ENCODE results near the gene ATP8B2. TPM values are rescaled to one million over a fixed set of nuclear protein-coding genes. Genes with fewer than 3 reads are reported as not detected.
"Not testable (repeated sequence)": the region's sequence is repeated elsewhere in the genome, so short reads cannot be mapped to it uniquely, and the experiment has no call there.

ATP8B2 gene
- polyA plus RNA-seq, 1 experiment, result 73.3 TPM

DNA sequence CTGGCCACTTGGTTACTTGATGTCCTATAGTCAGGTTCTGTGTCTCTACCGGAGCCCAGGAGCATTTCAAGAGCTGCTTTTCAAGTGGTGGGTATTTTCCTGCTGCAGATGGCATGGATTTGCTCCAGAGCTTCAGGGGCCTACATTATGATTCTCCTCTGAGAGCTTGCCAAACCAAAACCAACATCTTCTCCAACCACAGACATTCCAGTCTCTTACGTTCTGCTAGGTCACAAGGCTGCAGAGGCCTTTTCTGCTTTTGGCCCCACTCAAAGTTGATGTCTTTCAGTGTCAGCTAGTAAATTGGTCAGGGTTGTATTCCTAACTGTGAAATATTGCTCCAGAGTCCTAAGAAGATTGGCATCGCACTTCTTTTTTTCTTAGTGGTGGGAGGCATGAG lies 19.2 kb upstream of the ATP8B2 start:
- ChIA-PET POLR2A (no interaction called here), CTCF (interaction anchor here (1.0 to 1.5 kb wide), 4 partner anchors 10 to 29 kb away, joined by 3 to 8 read pairs (median 4); no protein-coding TSS in a partner anchor)
- DNase-seq (ENCODE audit: low read depth), result no peak
- Histone ChIP-seq H3K36me3 (ENCODE audit: control insufficient read depth, insufficient read depth, low read length) (no peaks in the 10 kb centered on the region), H3K4me3 (ENCODE audit: low read depth, low read length) (no peak overlapping the region), H3K27me3 (ENCODE audit: control insufficient read depth, insufficient read depth, low read length) (no peaks in the 10 kb centered on the region)
- TF ChIP-seq, protein P1, sequence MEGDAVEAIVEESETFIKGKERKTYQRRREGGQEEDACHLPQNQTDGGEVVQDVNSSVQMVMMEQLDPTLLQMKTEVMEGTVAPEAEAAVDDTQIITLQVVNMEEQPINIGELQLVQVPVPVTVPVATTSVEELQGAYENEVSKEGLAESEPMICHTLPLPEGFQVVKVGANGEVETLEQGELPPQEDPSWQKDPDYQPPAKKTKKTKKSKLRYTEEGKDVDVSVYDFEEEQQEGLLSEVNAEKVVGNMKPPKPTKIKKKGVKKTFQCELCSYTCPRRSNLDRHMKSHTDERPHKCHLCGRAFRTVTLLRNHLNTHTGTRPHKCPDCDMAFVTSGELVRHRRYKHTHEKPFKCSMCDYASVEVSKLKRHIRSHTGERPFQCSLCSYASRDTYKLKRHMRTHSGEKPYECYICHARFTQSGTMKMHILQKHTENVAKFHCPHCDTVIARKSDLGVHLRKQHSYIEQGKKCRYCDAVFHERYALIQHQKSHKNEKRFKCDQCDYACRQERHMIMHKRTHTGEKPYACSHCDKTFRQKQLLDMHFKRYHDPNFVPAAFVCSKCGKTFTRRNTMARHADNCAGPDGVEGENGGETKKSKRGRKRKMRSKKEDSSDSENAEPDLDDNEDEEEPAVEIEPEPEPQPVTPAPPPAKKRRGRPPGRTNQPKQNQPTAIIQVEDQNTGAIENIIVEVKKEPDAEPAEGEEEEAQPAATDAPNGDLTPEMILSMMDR (IDR thresholded peaks at IDR 0.05; ENCODE audit: insufficient read depth, low read depth, low read length), result no peak

DNA sequence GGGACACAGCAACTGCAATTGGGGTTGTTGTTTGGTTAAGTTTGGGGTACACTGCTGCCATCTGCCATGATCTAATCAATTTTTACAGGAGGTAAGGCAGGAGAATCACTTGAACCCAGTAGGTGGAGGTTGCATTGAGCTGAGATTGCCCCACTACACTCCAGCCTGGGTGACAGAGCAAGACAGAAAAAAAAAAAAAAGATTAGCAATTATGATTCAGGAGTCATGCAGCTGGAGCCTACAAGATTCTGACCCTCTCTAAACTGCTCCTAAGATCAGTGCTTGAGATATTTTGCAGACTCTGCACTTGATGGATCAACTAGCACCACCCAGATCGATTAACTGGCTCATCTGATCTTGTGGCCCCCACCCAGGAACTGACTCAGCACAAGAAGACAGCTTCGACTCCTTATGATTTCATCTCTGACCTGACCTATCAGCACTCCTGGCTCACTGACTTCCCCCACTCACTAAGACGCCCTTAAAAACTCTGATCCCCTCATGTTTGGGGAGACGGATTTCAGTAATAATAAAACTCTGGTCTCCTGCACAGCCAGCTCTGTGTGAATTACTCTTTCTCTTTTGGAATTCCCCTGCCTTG lies 17.6 kb upstream of the ATP8B2 start:
- CTCF ChIA-PET, result interaction anchor here (1.3 kb wide), 1 partner anchor 16 kb away, joined by 6 read pairs; no protein-coding TSS in a partner anchor
- DNase-seq (ENCODE audit: low read depth); POLR2A ChIA-PET; H3K27me3 ChIP-seq (ENCODE audit: control insufficient read depth, insufficient read depth, low read length); H3K4me3 ChIP-seq (ENCODE audit: low read depth, low read length); H3K36me3 ChIP-seq (ENCODE audit: control insufficient read depth, insufficient read depth, low read length): not testable (repeated sequence)

DNA sequence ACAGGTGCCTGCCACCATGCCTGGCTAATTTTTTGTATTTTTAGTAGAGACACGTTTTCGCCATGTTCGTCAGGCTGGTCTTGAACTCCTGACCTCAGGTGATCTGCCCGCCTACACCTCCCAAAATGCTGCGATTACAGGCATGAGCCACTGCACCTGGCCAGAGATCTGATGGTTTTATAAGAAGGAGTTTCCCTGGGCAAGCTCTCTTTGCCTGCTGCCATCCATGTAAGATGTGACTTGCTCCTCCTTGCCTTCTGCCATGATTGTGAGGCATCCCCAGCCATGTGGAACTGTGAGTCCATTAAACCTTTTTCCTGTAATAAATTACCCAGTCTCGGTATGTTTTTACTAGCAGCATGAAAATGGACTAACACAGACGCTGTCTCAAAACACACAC lies 16.2 kb upstream of the ATP8B2 start:
- DNase-seq (ENCODE audit: low read depth); H3K27me3 ChIP-seq (ENCODE audit: control insufficient read depth, insufficient read depth, low read length); H3K4me3 ChIP-seq (ENCODE audit: low read depth, low read length); H3K36me3 ChIP-seq (ENCODE audit: control insufficient read depth, insufficient read depth, low read length); POLR2A ChIA-PET: not testable (repeated sequence)
- CTCF ChIA-PET, result interaction anchor here (1.3 kb wide), 1 partner anchor 15 kb away, joined by 6 read pairs; no protein-coding TSS in a partner anchor

DNA sequence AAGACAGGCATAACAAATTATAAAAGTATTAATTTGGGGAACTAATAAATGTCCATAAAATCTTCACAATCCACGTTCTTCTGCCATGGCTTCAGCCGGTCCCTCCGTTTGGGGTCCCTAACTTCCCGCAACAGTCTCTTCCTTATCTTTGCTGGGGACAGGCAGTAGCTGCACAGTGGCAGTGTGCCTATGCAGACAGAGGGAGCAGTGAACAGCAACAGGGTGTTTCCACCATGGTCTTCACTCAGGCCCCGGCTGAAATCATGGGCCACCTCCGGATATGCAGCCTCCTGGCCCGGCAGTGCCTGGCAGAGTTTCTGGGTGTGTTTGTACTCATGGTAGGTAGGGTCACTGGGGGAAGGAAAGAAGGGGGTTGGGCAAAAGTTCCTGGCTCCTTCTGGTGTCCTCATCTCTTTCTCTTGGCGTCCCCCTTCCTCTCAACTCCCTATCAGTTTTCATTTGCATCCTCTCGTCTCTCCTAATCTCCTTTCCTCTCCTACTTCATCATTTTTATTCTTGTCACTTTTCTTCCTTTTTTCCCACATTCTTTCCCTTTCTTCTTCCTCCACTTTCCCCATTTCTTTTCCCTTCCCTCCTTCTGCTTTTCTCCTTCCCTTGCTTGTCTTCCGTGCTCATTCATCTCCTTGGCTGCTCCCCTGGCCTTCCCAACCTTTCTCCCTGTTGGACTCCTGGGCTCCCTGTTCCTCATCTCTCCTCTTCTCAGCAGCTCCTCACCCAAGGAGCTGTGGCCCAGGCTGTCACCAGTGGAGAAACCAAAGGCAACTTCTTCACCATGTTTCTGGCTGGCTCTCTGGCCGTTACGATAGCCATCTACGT lies 12.9 kb upstream of the ATP8B2 start:
- H3K36me3 ChIP-seq (ENCODE audit: control insufficient read depth, insufficient read depth, low read length); H3K4me3 ChIP-seq (ENCODE audit: low read depth, low read length); DNase-seq (ENCODE audit: low read depth); POLR2A ChIA-PET; H3K27me3 ChIP-seq (ENCODE audit: control insufficient read depth, insufficient read depth, low read length): not testable (repeated sequence)
- CTCF ChIA-PET, result interaction anchor here (1.0 kb wide), 1 partner anchor 11 kb away, joined by 3 read pairs; no protein-coding TSS in a partner anchor

DNA sequence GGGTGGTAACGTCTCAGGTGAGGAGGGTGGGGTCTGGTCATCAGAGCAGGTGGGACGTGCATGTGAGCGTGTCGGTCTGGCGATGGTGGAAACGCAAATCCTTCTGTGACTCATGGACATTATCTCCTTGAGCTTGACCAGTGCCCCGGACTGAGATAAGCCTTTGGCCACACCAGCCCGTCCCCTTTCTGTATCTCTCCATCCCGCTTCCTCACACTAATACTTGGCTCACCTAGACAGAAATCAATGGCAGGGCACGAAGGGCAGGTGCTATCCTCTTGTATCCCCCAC lies 12.3 kb upstream of the ATP8B2 start:
- no peak for DNase-seq (ENCODE audit: low read depth)
- Histone ChIP-seq H3K27me3 (ENCODE audit: control insufficient read depth, insufficient read depth, low read length) (no peaks in the 10 kb centered on the region), H3K36me3 (ENCODE audit: control insufficient read depth, insufficient read depth, low read length) (no peaks in the 10 kb centered on the region), H3K4me3 (ENCODE audit: low read depth, low read length) (no peak overlapping the region)
- CTCF ChIA-PET, result interaction anchor here (3.4 kb wide), 1 partner anchor 12 kb away, joined by 18 read pairs; the partner anchor contains the start of gene ATP8B2
- POLR2A ChIA-PET, result no interaction called here
- TF ChIP-seq, protein P1 (IDR thresholded peaks at IDR 0.05; ENCODE audit: insufficient read depth, low read depth, low read length), result no peak

DNA sequence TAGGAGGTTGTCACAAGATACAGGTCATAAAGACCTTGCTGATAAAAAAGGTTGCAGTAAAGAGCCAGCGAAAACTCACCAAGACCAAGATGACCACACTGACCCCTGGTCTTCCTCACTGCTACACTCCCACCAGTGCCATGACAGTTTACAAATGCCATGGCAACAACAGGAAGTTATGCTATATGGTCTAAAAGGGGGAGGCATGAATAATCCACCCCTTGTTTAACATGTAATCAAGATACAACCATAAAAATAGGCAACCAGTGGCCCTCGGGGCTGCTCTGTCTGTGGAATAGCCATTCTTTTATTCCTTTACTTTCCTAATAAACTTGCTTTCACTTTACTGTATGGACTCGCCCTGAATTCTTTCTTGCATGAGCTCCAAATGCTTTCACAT lies 11.1 kb upstream of the ATP8B2 start:
- POLR2A ChIA-PET; DNase-seq (ENCODE audit: low read depth); H3K36me3 ChIP-seq (ENCODE audit: control insufficient read depth, insufficient read depth, low read length); H3K27me3 ChIP-seq (ENCODE audit: control insufficient read depth, insufficient read depth, low read length); H3K4me3 ChIP-seq (ENCODE audit: low read depth, low read length): not testable (repeated sequence)
- CTCF ChIA-PET, result interaction anchor here (3.4 kb wide), 1 partner anchor 11 kb away, joined by 18 read pairs; the partner anchor contains the start of gene ATP8B2

DNA sequence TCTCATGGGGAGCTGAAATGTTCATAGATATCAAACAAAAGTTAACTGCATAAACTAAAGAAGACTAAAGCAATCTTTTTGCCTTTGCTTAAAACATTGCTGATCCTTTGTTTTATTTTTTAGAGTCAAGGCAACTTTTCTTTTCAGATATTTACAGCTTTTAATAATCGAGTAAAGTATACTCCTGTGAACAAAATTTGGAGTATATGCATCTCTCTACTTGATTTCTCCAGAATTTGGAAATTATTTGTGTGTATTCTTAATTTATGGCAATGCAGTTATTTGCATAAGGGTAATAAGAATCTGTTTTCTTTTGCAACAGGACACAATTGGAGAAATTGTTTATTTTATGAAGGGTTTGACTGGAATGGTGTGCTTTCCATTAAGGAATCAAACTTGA lies 8.6 kb upstream of the ATP8B2 start:
- POLR2A ChIA-PET, result no interaction called here
- no peak for DNase-seq (ENCODE audit: low read depth)
- Histone ChIP-seq H3K36me3 (ENCODE audit: control insufficient read depth, insufficient read depth, low read length) (no peaks in the 10 kb centered on the region), H3K27me3 (ENCODE audit: control insufficient read depth, insufficient read depth, low read length) (no peaks in the 10 kb centered on the region), H3K4me3 (ENCODE audit: low read depth, low read length) (no peak overlapping the region)
- TF ChIP-seq, protein P1 (IDR thresholded peaks at IDR 0.05; ENCODE audit: insufficient read depth, low read depth, low read length), result no peak
- CTCF ChIA-PET, result interaction anchor here (1.2 kb wide), 1 partner anchor 9 kb away, joined by 3 read pairs; no protein-coding TSS in a partner anchor
